Right lobe of liver (tissue), 6 donors: ENCODE measurements around the gene RAB28. TPM values are rescaled to one million over a fixed set of nuclear protein-coding genes. Genes with fewer than 3 reads are reported as not detected.

ENCODE experiments used
- ATAC-seq, 4 donors: fragments of 200-7000 bp; cut with Tn5 transposase; one replicate each; pipeline ENCODE4 v1.9.1; 2020; ENCODE audit warnings: mild to moderate bottlenecking in 4 of 4, moderate library complexity in 4 of 4
- DNase-seq, 3 donors: peaks; one replicate each; pipeline ENCODE4 v3.0.0-alpha.2; 2020
- H3K27ac ChIP-seq, 3 donors: fragments of 200-600 bp; one replicate each; pipeline ENCODE4 v1.8.0; 2022
- H3K27me3 ChIP-seq, 2 donors: fragments of 200-600 bp; one replicate each; pipeline ENCODE4 v1.8.0; 2022
- H3K36me3 ChIP-seq, 4 donors: fragments of 200-600 bp; sonication (generic) in 1 of 4; one replicate each; pipeline versions ENCODE4 v1.5.1 to v1.8.0; 2017 to 2022; ENCODE audit warnings: control low read depth in 1 of 4
- H3K4me1 ChIP-seq, 4 donors: fragments of 200-600 bp; sonication (generic) in 1 of 4; one replicate each; pipeline versions ENCODE4 v1.5.1 to v1.8.0; 2017 to 2022; ENCODE audit warnings: control low read depth in 1 of 4
- H3K4me3 ChIP-seq, 3 donors: fragments of 200-600 bp; one replicate each; pipeline ENCODE4 v1.8.0; 2022
- H3K9me3 ChIP-seq, 4 donors: fragments of 200-600 bp; sonication (generic) in 1 of 4; one replicate each; pipeline versions ENCODE4 v1.5.1 to v1.8.0; 2017 to 2022; ENCODE audit warnings: control low read depth in 1 of 4
- POLR2A ChIP-seq: fragments of 450-650 bp; IDR thresholded peaks from one replicate; pipeline ENCODE4 v1.6.1; 2017; ENCODE audit warnings: antibody characterized with exemption, mild to moderate bottlenecking
- WGBS: methylation state at CpG from one replicate; pipeline ENCODE4 v1.1.6; 2018; ENCODE audit warnings: low coverage, low lambda C conversion rate; ENCODE audit not compliant: insufficient coverage; ENCODE audit errors: missing lambda C conversion rate; 5-methylcytosine and 5-hydroxymethylcytosine counted together
- intact Hi-C, 2 donors: fragments of 100-400 bp; cut with DNase I; formaldehyde crosslinking; loops; one replicate each; pipeline versions ENCODE4 v1.11.2 to v1.14.1; 2022
- total RNA-seq, 6 experiments: library from RNA; depleted of rRNA in 2 of 6; stranded (reverse); fragments of >200 nt in 2 of 6; fragmentation: NEBNext Ultra II Directional in 3 of 6; extraction: Animal tissue kit (Norgen Biotek cat#: 25700) in 3 of 6; gene quantifications; one replicate each; pipeline versions ENCODE4 v1.1.0 to v1.2.4, GENCODE V29; 2016 to 2023
- TF ChIP-seq, protein P1 (sequence below), 4 donors: fragments of 200-600 bp in 3 of 4; fragments of 450-650 bp in 1 of 4; IDR thresholded peaks; one replicate each; pipeline versions ENCODE4 v1.5.1 to v1.8.0; 2016 to 2022; ENCODE audit warnings: antibody characterized with exemption in 4 of 4, mild to moderate bottlenecking in 2 of 4
- donor health status: DM: no; HTN: yes; CAD: no.
- donor health status: DM: no; HTN: no; CAD: no.
- donor health status: DM: no; HTN: no; CAD: no.
- donor health status: DM: no; HTN: yes; CAD: no.
- donor health status: DM: no; HTN: yes; CAD: no.

Gene RAB28
- total RNA-seq, 6 experiments from 2014 or later: 3.8 to 5.8 (median 5.1) TPM

DNA sequence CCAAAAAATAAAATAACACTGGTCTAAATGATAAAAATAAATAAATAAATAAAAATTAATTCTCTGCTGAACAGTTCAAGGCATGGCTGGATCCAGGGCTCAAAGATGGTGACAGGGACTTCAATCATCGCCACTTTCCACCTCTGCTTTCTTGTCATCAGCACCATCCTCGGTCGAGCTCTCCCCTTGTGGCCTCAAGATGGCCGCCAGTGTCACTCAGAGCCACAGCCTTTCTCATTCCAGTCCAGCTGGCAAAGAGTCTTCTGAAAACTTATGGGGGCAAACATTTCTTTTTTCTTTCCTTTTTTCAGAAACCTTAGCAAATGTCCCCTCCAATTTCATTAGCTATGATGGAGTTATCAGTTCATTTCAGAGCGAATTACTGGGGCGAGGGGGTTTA, 119.5 kb downstream of the RAB28 start:
- Histone ChIP-seq H3K27ac (no peak overlapping the region), H3K9me3 (no peaks in the 10 kb centered on the region), H3K36me3 (no peaks in the 10 kb centered on the region), H3K4me1 (no peaks in the 10 kb centered on the region), H3K27me3 (no peaks in the 10 kb centered on the region), H3K4me3 (no peak overlapping the region)
- ATAC-seq (no peak), DNase-seq (no peak)
- TF ChIP-seq POLR2A: no peak
- TF ChIP-seq, protein P1, sequence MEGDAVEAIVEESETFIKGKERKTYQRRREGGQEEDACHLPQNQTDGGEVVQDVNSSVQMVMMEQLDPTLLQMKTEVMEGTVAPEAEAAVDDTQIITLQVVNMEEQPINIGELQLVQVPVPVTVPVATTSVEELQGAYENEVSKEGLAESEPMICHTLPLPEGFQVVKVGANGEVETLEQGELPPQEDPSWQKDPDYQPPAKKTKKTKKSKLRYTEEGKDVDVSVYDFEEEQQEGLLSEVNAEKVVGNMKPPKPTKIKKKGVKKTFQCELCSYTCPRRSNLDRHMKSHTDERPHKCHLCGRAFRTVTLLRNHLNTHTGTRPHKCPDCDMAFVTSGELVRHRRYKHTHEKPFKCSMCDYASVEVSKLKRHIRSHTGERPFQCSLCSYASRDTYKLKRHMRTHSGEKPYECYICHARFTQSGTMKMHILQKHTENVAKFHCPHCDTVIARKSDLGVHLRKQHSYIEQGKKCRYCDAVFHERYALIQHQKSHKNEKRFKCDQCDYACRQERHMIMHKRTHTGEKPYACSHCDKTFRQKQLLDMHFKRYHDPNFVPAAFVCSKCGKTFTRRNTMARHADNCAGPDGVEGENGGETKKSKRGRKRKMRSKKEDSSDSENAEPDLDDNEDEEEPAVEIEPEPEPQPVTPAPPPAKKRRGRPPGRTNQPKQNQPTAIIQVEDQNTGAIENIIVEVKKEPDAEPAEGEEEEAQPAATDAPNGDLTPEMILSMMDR (IDR thresholded peaks at IDR 0.05): no peak
- intact Hi-C loops: no loop called here
- 94% methylated on average over 6 of the region's 6 CpGs for WGBS

- Histone ChIP-seq H3K4me1 (no peaks in the 10 kb centered on the region), H3K9me3 (no peaks in the 10 kb centered on the region), H3K27me3 (no peaks in the 10 kb centered on the region), H3K36me3 (no peaks in the 10 kb centered on the region), H3K27ac (no peak overlapping the region), H3K4me3 (no peak overlapping the region)
- ATAC-seq: no peak
- DNase-seq: no peak
- 100% methylated on average over 1 of the region's 1 CpG for WGBS
- no peak for TF ChIP-seq POLR2A
- TF ChIP-seq, protein P1 (IDR thresholded peaks at IDR 0.05): no peak
- intact Hi-C loops: no loop called here
Measured at GRCh38 chr4:13364172-13364571, 120.0 kb downstream of the RAB28 start.

DNA sequence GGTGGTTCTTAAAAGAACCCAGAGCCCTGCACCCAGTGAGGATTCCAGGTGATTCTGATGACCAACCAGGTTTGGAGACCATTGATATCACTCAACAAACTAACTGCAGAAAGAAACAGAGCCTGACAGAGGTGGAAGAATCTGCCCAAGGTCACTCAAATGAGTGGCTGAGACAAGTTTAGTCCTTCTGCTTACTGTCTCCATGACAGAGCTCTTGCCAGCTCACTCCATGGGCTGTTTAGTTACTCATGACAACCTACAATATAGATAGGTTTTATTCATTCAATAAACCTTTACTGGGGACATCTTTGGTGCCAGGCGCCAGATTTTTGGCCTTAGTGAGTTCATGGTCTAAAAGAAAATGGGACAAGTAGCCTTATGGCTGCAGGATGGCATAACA, 124.3 kb downstream of the RAB28 start:
- intact Hi-C loops: no loop called here
- WGBS: 92% methylated on average over 1 of the region's 1 CpG
- Histone ChIP-seq H3K27ac (no peak overlapping the region), H3K9me3 (no peaks in the 10 kb centered on the region), H3K36me3 (no peaks in the 10 kb centered on the region), H3K27me3 (no peaks in the 10 kb centered on the region), H3K4me3 (no peak overlapping the region), H3K4me1 (no peaks in the 10 kb centered on the region)
- DNase-seq (no peak), ATAC-seq (no peak)
- no peak for TF ChIP-seq POLR2A
- TF ChIP-seq, protein P1 (IDR thresholded peaks at IDR 0.05): no peak

DNA sequence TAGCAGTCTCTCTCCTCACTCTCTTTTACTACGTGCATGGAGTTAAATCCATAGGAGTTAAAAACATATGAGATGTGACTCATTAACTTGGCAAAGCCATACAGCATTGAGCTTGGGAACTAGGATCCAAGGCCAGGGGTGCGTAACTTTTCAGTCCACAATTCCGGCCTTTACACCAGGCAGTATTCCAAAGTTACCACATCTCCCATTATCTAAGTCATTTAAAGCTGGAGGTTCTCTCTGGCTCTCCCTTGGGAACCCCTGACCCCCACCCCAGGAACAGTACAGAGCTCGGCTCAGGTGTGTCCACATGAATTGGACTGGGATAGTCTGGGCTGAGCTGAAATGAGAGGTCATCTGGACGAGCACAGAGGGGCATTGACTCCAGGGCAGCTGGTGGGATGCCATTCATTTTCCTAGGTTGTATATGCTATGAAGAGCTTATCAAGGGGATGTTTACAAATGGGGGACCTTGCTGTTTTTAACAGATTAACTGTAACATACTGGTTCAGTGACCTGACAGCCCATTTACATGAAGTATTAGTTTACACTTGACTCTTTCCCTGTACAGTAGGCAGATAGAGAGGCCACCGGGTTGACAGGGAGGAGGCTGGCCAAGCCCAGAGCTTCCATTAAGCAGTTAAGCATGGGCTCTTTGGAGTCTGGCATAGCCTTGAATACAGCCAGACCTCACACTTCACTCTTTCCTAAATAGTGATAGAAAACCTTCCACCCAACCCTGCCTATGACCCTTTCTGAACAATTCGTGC, 128.8 kb downstream of the RAB28 start:
- WGBS: 83% methylated on average over 4 of the region's 7 CpGs
- Histone ChIP-seq H3K36me3 (no peaks in the 10 kb centered on the region), H3K4me3 (no peak overlapping the region), H3K27me3 (no peaks in the 10 kb centered on the region), H3K27ac (no peak overlapping the region), H3K9me3 (no peaks in the 10 kb centered on the region), H3K4me1 (no peaks in the 10 kb centered on the region)
- no peak for TF ChIP-seq POLR2A
- TF ChIP-seq, protein P1 (IDR thresholded peaks at IDR 0.05): no peak
- ATAC-seq: no peak
- intact Hi-C loops: no loop called here
- no peak for DNase-seq
